GM23338 (cell line): ENCODE measurements around the gene KRTAP4-12. TPM values are rescaled to one million over a fixed set of nuclear protein-coding genes. Genes with fewer than 3 reads are reported as not detected.

Source experiments
- ATAC-seq: fragments of 200-7000 bp; cut with Tn5 transposase; 3 replicates; pipeline ENCODE4 v1.9.1; 2020
- DNase-seq: peaks from one replicate; pipeline ENCODE4 v3.0.0-alpha.2; 2015; ENCODE audit warnings: low spot score
- H2AFZ ChIP-seq: fragments of 200-600 bp; sonication (generic); 2 replicates; pipeline ENCODE4 v1.8.0; 2016; ENCODE audit warnings: antibody characterized with exemption, mild to moderate bottlenecking, moderate library complexity
- H3F3A ChIP-seq: fragments of 200-600 bp; sonication (generic); replicated peaks from 2 replicates; pipeline ENCODE4 v1.8.0; 2017; ENCODE audit warnings: antibody characterized with exemption, mixed run types, low read depth
- H3K27ac ChIP-seq: fragments of 200-600 bp; sonication (generic); 2 replicates; pipeline ENCODE4 v1.6.1; 2016; ENCODE audit warnings: low read depth
- H3K27me3 ChIP-seq: fragments of 200-600 bp; sonication (generic); 2 replicates; pipeline ENCODE4 v1.8.0; 2016; ENCODE audit warnings: mild to moderate bottlenecking, mixed run types, moderate library complexity; ENCODE audit not compliant: insufficient read depth
- H3K36me3 ChIP-seq: fragments of 200-600 bp; sonication (generic); 2 replicates; pipeline ENCODE4 v1.8.0; 2016; ENCODE audit warnings: mild to moderate bottlenecking; ENCODE audit not compliant: insufficient read depth
- H3K4me1 ChIP-seq: fragments of 200-600 bp; sonication (generic); 2 replicates; pipeline ENCODE4 v1.8.0; 2016; ENCODE audit warnings: mild to moderate bottlenecking, moderate library complexity; ENCODE audit not compliant: insufficient read depth
- H3K4me2 ChIP-seq: fragments of 200-600 bp; sonication (generic); 2 replicates; pipeline ENCODE4 v1.7.1; 2017; ENCODE audit warnings: mixed run types
- H3K4me3 ChIP-seq: fragments of 200-600 bp; sonication (generic); 2 replicates; pipeline ENCODE4 v1.6.1; 2016; ENCODE audit warnings: mixed run types
- H3K79me2 ChIP-seq: fragments of 200-600 bp; sonication (generic); replicated peaks from 2 replicates; pipeline ENCODE4 v1.8.0; 2017; ENCODE audit warnings: mild to moderate bottlenecking; ENCODE audit not compliant: insufficient read depth
- H3K9me2 ChIP-seq: fragments of 200-600 bp; sonication (generic); 2 replicates; pipeline ENCODE4 v1.8.0; 2017; ENCODE audit not compliant: insufficient read depth
- H4K20me1 ChIP-seq: fragments of 200-600 bp; sonication (generic); replicated peaks from 2 replicates; pipeline ENCODE4 v1.8.0; 2017; ENCODE audit warnings: mild to moderate bottlenecking; ENCODE audit not compliant: insufficient read depth
- H3K27ac Mint-ChIP-seq: 2 replicates; pipeline ENCODE4 v1.8.0; 2020; ENCODE audit warnings: inconsistent platforms, mild to moderate bottlenecking, moderate library complexity, mixed read lengths
- H3K27me3 Mint-ChIP-seq: 3 replicates; pipeline ENCODE4 v1.8.0; 2022; ENCODE audit warnings: low read depth, mild to moderate bottlenecking, moderate library complexity, mixed read lengths, inconsistent platforms; ENCODE audit not compliant: insufficient read depth, poor library complexity
- H3K36me3 Mint-ChIP-seq: 3 replicates; pipeline ENCODE4 v1.8.0; 2021; ENCODE audit warnings: low read depth, mild to moderate bottlenecking, inconsistent platforms, moderate library complexity, mixed read lengths
- H3K4me1 Mint-ChIP-seq: 3 replicates; pipeline ENCODE4 v1.8.0; 2020; ENCODE audit warnings: mild to moderate bottlenecking, inconsistent platforms, mixed read lengths
- H3K4me3 Mint-ChIP-seq: 3 replicates; pipeline ENCODE4 v1.8.0; 2021; ENCODE audit warnings: moderate library complexity, mild to moderate bottlenecking, inconsistent platforms, mixed read lengths
- H3K9me3 Mint-ChIP-seq: 3 replicates; pipeline ENCODE4 v1.8.0; 2020; ENCODE audit warnings: moderate library complexity, mild to moderate bottlenecking, inconsistent platforms, mixed read lengths
- CREB1 ChIP-seq: fragments of 250-450 bp; sonication (Bioruptor Pico); IDR thresholded peaks from 2 replicates; pipeline ENCODE4 v1.5.0; 2020; ENCODE audit warnings: low read depth, mild to moderate bottlenecking, moderate library complexity
- EZH2 ChIP-seq: fragments of 200-600 bp; sonication (generic); IDR thresholded peaks from one replicate; pipeline ENCODE4 v1.8.0; 2017; ENCODE audit warnings: antibody characterized with exemption, mild to moderate bottlenecking, low read depth; ENCODE audit not compliant: unreplicated experiment
- EZH2phosphoT487 ChIP-seq: fragments of 200-600 bp; sonication (generic); IDR thresholded peaks from one replicate; pipeline ENCODE4 v1.8.1; 2018; ENCODE audit warnings: antibody characterized with exemption; ENCODE audit not compliant: unreplicated experiment
- POLR2AphosphoS5 ChIP-seq: IDR thresholded peaks from 2 replicates; pipeline ENCODE4 v1.6.1; 2016; ENCODE audit warnings: antibody characterized with exemption, low read depth
- STAT1 ChIP-seq: IDR thresholded peaks from one replicate; pipeline ENCODE4 v1.6.1; 2016; ENCODE audit warnings: antibody characterized with exemption; ENCODE audit not compliant: unreplicated experiment
- ZNF114 ChIP-seq: fragments of 250-450 bp; sonication (Bioruptor Pico); IDR thresholded peaks from 2 replicates; pipeline ENCODE4 v1.5.0; 2020; ENCODE audit warnings: mild to moderate bottlenecking, moderate library complexity
- ZNF331 ChIP-seq: fragments of 250-450 bp; sonication (Bioruptor Pico); IDR thresholded peaks from 2 replicates; pipeline ENCODE4 v1.5.0; 2020; ENCODE audit warnings: low read depth, mild to moderate bottlenecking, moderate library complexity
- polyA plus RNA-seq: library from polyadenylated mRNA; unstranded; fragments of >200 nt; fragmentation: Nextera tagmentation; extraction: Ambion mirVana; gene quantifications from 2 replicates; pipeline ENCODE4 v1.2.1, GENCODE V29; 2016
- total RNA-seq: library from RNA; depleted of rRNA; stranded (reverse); fragments of >200 nt; shearing (Covaris generic); gene quantifications from 2 replicates; pipeline ENCODE4 v1.2.3, GENCODE V29; 2014
- TF ChIP-seq, protein P1 (sequence below), 2 experiments: fragments of 200-600 bp in 1 of 2; sonication (generic) in 1 of 2; conservative IDR thresholded peaks; 2 replicates each; pipeline versions ENCODE4 v1.5.1 to v1.6.1; 2016 to 2017; ENCODE audit warnings: antibody characterized with exemption in 2 of 2, low read depth in 2 of 2, mild to moderate bottlenecking in 2 of 2, moderate library complexity in 1 of 2
- TF ChIP-seq, protein P2 (sequence below): IDR thresholded peaks from one replicate; pipeline ENCODE4 v1.6.1; 2018; ENCODE audit warnings: antibody characterized with exemption; ENCODE audit not compliant: unreplicated experiment

The KRTAP4-12 gene
- total and polyA plus RNA-seq, 2 experiments from 2014 or later, result not detected

DNA sequence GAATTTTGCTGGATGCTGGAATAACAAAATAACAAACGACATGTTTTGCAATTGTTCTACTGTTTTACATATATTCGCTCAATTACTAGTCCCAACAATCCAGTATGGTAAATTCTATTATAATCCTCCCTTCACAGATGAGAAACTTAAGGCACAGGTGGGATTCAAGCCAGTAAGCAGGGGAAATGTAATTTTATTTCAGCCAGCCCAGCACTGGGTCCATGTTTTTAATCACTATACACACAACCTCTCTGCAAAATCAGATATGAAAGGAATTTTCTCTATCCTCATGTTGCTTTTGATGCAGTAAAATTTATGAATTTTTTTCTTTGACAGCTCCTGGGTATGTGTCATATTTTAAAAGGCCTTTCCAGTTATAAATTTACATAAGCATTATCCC, 21.3 kb upstream of the KRTAP4-12 start:
- H3K4me1 ChIP-seq, result 0 out of 2 replicates have a peak, but pooled peaks cover 3% of the 10 kb centered on the region
- H2AFZ ChIP-seq, result no peak overlapping the region
- TF ChIP-seq STAT1, result no peak
- TF ChIP-seq ZNF114 (CRISPR knock-in tag), result no peak
- TF ChIP-seq POLR2AphosphoS5, result no peak
- peaks cover 3% of the 10 kb centered on the region; the same call in 2 of the 3 replicates for H3K4me1 Mint-ChIP-seq
- H3K27ac Mint-ChIP-seq, result no peak overlapping the region
- no peaks in the 10 kb centered on the region for H4K20me1 ChIP-seq
- H3K4me3 ChIP-seq, result no peak overlapping the region
- no peak overlapping the region for H3K4me2 ChIP-seq
- H3K79me2 ChIP-seq, result no peaks in the 10 kb centered on the region
- ATAC-seq (no peak), DNase-seq (no peak)
- H3K27me3 ChIP-seq, result no peaks in the 10 kb centered on the region
- H3K27me3 Mint-ChIP-seq, result peaks cover 5% of the 10 kb centered on the region
- no peaks in the 10 kb centered on the region; the same call in 1 of the 2 replicates for H3K36me3 ChIP-seq
- H3K9me3 Mint-ChIP-seq, result peaks cover 33% of the 10 kb centered on the region
- peaks cover 22% of the 10 kb centered on the region for H3K36me3 Mint-ChIP-seq
- 0 out of 2 replicates have a peak, but pooled peaks cover 3% of the 10 kb centered on the region for H3K9me2 ChIP-seq
- H3K4me3 Mint-ChIP-seq, result no peak overlapping the region
- H3K27ac ChIP-seq, result no peak overlapping the region
- no peaks in the 10 kb centered on the region for H3F3A ChIP-seq

DNA sequence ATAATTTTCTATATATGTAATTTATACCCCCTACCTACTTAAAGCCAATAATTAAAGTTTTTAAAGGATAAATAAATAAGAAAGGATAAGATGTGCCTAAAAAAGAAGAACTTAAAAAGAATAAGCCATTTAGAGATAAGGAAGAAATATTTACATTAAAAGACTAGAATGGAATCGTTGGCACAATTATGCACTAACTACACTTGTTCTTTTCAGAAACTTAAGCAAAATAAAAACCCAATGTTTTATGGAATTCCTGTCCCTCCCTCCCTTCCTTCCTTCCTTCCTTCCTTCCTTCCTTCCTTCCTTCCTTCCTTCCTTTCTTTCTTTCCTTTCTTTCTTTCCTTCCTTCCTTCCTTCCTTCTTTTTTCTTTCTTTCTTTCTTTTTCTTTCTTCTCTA, 20.9 kb upstream of the KRTAP4-12 start:
- peaks cover 22% of the 10 kb centered on the region for H3K36me3 Mint-ChIP-seq
- Histone ChIP-seq H3K36me3 (no peaks in the 10 kb centered on the region; the same call in 1 of the 2 replicates), H2AFZ (no peak overlapping the region), H3K4me1 (0 out of 2 replicates have a peak, but pooled peaks cover 3% of the 10 kb centered on the region), H3K4me2 (no peak overlapping the region), H4K20me1 (no peaks in the 10 kb centered on the region), H3K27me3 (no peaks in the 10 kb centered on the region), H3F3A (no peaks in the 10 kb centered on the region), H3K4me3 (no peak overlapping the region), H3K79me2 (no peaks in the 10 kb centered on the region), H3K9me2 (0 out of 2 replicates have a peak, but pooled peaks cover 3% of the 10 kb centered on the region), H3K27ac (no peak overlapping the region)
- DNase-seq (no peak), ATAC-seq (no peak)
- H3K4me1 Mint-ChIP-seq, result peaks cover 3% of the 10 kb centered on the region; the same call in 2 of the 3 replicates
- peaks cover 5% of the 10 kb centered on the region for H3K27me3 Mint-ChIP-seq
- H3K9me3 Mint-ChIP-seq, result peaks cover 34% of the 10 kb centered on the region
- TF ChIP-seq EZH2 (no peak), ZNF331 (CRISPR knock-in tag) (no peak), ZNF114 (CRISPR knock-in tag) (no peak), CREB1 (no peak), EZH2phosphoT487 (no peak), STAT1 (no peak)
- TF ChIP-seq, protein P1, sequence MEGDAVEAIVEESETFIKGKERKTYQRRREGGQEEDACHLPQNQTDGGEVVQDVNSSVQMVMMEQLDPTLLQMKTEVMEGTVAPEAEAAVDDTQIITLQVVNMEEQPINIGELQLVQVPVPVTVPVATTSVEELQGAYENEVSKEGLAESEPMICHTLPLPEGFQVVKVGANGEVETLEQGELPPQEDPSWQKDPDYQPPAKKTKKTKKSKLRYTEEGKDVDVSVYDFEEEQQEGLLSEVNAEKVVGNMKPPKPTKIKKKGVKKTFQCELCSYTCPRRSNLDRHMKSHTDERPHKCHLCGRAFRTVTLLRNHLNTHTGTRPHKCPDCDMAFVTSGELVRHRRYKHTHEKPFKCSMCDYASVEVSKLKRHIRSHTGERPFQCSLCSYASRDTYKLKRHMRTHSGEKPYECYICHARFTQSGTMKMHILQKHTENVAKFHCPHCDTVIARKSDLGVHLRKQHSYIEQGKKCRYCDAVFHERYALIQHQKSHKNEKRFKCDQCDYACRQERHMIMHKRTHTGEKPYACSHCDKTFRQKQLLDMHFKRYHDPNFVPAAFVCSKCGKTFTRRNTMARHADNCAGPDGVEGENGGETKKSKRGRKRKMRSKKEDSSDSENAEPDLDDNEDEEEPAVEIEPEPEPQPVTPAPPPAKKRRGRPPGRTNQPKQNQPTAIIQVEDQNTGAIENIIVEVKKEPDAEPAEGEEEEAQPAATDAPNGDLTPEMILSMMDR (conservative IDR thresholded peaks at IDR 0.05; ENCODE audit: low read depth in 2 of 2), result no peak
- TF ChIP-seq, protein P2, sequence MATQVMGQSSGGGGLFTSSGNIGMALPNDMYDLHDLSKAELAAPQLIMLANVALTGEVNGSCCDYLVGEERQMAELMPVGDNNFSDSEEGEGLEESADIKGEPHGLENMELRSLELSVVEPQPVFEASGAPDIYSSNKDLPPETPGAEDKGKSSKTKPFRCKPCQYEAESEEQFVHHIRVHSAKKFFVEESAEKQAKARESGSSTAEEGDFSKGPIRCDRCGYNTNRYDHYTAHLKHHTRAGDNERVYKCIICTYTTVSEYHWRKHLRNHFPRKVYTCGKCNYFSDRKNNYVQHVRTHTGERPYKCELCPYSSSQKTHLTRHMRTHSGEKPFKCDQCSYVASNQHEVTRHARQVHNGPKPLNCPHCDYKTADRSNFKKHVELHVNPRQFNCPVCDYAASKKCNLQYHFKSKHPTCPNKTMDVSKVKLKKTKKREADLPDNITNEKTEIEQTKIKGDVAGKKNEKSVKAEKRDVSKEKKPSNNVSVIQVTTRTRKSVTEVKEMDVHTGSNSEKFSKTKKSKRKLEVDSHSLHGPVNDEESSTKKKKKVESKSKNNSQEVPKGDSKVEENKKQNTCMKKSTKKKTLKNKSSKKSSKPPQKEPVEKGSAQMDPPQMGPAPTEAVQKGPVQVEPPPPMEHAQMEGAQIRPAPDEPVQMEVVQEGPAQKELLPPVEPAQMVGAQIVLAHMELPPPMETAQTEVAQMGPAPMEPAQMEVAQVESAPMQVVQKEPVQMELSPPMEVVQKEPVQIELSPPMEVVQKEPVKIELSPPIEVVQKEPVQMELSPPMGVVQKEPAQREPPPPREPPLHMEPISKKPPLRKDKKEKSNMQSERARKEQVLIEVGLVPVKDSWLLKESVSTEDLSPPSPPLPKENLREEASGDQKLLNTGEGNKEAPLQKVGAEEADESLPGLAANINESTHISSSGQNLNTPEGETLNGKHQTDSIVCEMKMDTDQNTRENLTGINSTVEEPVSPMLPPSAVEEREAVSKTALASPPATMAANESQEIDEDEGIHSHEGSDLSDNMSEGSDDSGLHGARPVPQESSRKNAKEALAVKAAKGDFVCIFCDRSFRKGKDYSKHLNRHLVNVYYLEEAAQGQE, result no peak
- H3K27ac Mint-ChIP-seq, result no peak overlapping the region
- no peak overlapping the region for H3K4me3 Mint-ChIP-seq
